HEK293T (cell line): ENCODE results near the gene TPCN2.

Source experiments
- BHLHE40 ChIP-seq: fragments of 450-650 bp; IDR thresholded peaks from 2 replicates; pipeline ENCODE4 v1.6.1; 2016; ENCODE audit warnings: mild to moderate bottlenecking, moderate library complexity, borderline replicate concordance
- FOXA1 ChIP-seq: fragments of 450-650 bp; IDR thresholded peaks from 2 replicates; pipeline ENCODE4 v1.6.1; 2016; ENCODE audit warnings: mild to moderate bottlenecking
- FOXK2 ChIP-seq: fragments of 450-650 bp; IDR thresholded peaks from 2 replicates; pipeline ENCODE4 v1.6.1; 2016; ENCODE audit warnings: mild to moderate bottlenecking
- FOXM1 ChIP-seq: fragments of 450-650 bp; IDR thresholded peaks from 2 replicates; pipeline ENCODE4 v1.6.1; 2017; ENCODE audit warnings: mild to moderate bottlenecking, borderline replicate concordance
- HDGF ChIP-seq: fragments of 450-650 bp; IDR thresholded peaks from 2 replicates; pipeline ENCODE4 v1.6.1; 2017; ENCODE audit warnings: antibody characterized with exemption, borderline replicate concordance
- LEF1 ChIP-seq: fragments of 450-650 bp; IDR thresholded peaks from 2 replicates; pipeline ENCODE4 v1.6.1; 2017; ENCODE audit warnings: mild to moderate bottlenecking, borderline replicate concordance
- NFRKB ChIP-seq: fragments of 450-650 bp; IDR thresholded peaks from 2 replicates; pipeline ENCODE4 v1.6.1; 2016; ENCODE audit warnings: mild to moderate bottlenecking, moderate library complexity
- SP1 ChIP-seq: fragments of 450-650 bp; IDR thresholded peaks from 2 replicates; pipeline ENCODE4 v1.6.1; 2017
- ZNF384 ChIP-seq: fragments of 450-650 bp; IDR thresholded peaks from 2 replicates; pipeline ENCODE4 v1.6.1; 2016

DNA sequence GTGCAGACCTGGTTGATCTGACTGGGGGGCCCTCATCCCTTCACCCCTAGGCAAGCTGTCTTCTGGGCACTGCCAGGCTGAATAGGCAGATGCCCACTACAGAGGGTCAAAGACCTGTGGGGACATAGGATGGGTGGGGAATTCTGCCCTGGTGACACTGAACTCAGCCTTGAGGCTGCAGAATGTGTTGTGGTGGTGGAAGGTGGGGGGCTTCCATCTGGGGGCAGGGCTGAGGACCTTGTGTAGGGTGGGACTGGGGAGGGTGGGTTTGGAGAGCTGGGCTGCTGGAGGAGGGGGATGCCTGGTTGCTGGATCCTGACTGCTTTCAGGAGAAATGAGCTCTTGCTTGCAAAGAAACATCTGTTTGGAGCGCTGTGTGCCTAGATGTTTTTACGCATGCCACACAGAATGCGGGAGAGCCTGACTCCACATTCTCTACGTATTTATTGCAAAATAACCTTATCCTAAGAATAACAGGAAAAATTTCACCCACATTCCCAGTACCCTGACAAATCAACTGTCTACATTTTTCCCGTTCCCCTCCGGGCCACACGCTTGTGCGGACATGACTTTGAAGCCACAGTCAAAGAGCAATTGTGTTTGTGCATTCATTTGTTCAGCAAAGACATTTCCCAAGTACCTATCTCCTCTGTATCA lies 125.3 kb downstream of the TPCN2 start:
- TF ChIP-seq SP1 (no peak), BHLHE40 (no peak), FOXM1 (no peak), LEF1 (no peak), HDGF (no peak), FOXK2 (no peak), ZNF384 (no peak), NFRKB (no peak), FOXA1 (no peak)
